ENCODE data around the gene SIRPB1. TPM values are rescaled to one million over a fixed set of nuclear protein-coding genes. Genes with fewer than 3 reads are reported as not detected.

Gene SIRPB1
- total RNA-seq, 2 donors from 2014 or later = 1.4 to 8.5 TPM

GRCh38 chr20:1664911-1665310 lies 45.1 kb upstream of the SIRPB1 start:
- no peak for TF ChIP-seq CTCF (IDR thresholded peaks at IDR 0.05)
- Histone ChIP-seq H3K27me3 (replicated peaks; ENCODE audit: insufficient read depth) (no peaks in the 10 kb centered on the region), H3K9me3 (no peaks in the 10 kb centered on the region), H3K4me1 (ENCODE audit: control insufficient read depth in 1 of 2, low read depth in 2 of 2) (no peaks in the 10 kb centered on the region), H3K4me3 (no peak overlapping the region), H3K27ac (no peak overlapping the region), H3K36me3 (no peaks in the 10 kb centered on the region)
- DNase-seq (ENCODE audit: low spot score) (no peak), ATAC-seq (ENCODE audit: insufficient number of reproducible peaks, low FRiP score, low read depth) (no peak)

GRCh38 chr20:1663917-1664316 lies 44.1 kb upstream of the SIRPB1 start:
- H3K4me3 ChIP-seq = no peak overlapping the region
- H3K9me3 ChIP-seq = no peaks in the 10 kb centered on the region
- no peak for ATAC-seq (ENCODE audit: insufficient number of reproducible peaks, low FRiP score, low read depth)
- no peaks in the 10 kb centered on the region for H3K27me3 ChIP-seq (replicated peaks; ENCODE audit: insufficient read depth)
- DNase-seq (ENCODE audit: low spot score) = no peak
- no peaks in the 10 kb centered on the region for H3K36me3 ChIP-seq
- no peak for TF ChIP-seq CTCF (IDR thresholded peaks at IDR 0.05)
- no peaks in the 10 kb centered on the region for H3K4me1 ChIP-seq (ENCODE audit: control insufficient read depth in 1 of 2, low read depth in 2 of 2)
- H3K27ac ChIP-seq = no peak overlapping the region

GRCh38 chr20:1661542-1662299 lies 41.9 kb upstream of the SIRPB1 start:
- Histone ChIP-seq H3K27me3 (replicated peaks; ENCODE audit: insufficient read depth) (no peaks in the 10 kb centered on the region), H3K36me3 (no peaks in the 10 kb centered on the region), H3K4me1 (ENCODE audit: control insufficient read depth in 1 of 2, low read depth in 2 of 2) (no peaks in the 10 kb centered on the region), H3K4me3 (no peak overlapping the region), H3K27ac (no peak overlapping the region), H3K9me3 (no peaks in the 10 kb centered on the region)
- DNase-seq (ENCODE audit: low spot score) (no peak), ATAC-seq (ENCODE audit: insufficient number of reproducible peaks, low FRiP score, low read depth) (no peak)
- TF ChIP-seq CTCF (IDR thresholded peaks at IDR 0.05) = no peak

- Histone ChIP-seq H3K27me3 (replicated peaks; ENCODE audit: insufficient read depth) (no peaks in the 10 kb centered on the region), H3K9me3 (no peaks in the 10 kb centered on the region), H3K27ac (no peak overlapping the region), H3K36me3 (no peaks in the 10 kb centered on the region), H3K4me1 (ENCODE audit: control insufficient read depth in 1 of 2, low read depth in 2 of 2) (no peaks in the 10 kb centered on the region), H3K4me3 (no peak overlapping the region)
- no peak for ATAC-seq (ENCODE audit: insufficient number of reproducible peaks, low FRiP score, low read depth)
- DNase-seq (ENCODE audit: low spot score) = no peak
- no peak for TF ChIP-seq CTCF (IDR thresholded peaks at IDR 0.05)
These were observed 40.4 kb upstream of the SIRPB1 start for GRCh38 chr20:1660246-1660645.

- DNase-seq (ENCODE audit: low spot score) = no peak
- no peak for TF ChIP-seq CTCF (IDR thresholded peaks at IDR 0.05)
- no peak within 1 kb of the TSS for H3K27ac ChIP-seq
These were observed 37.9 kb upstream of the SIRPB1 start, which contains the start of gene SIRPG for GRCh38 chr20:1657556-1658334. Gene SIRPG (minus strand): TSS chr20:1657779. CDS start chr20:1657714, 65 bp downstream.

More at GRCh38 chr20:1657556-1658334, 37.9 kb upstream of the SIRPB1 start, which contains the start of gene SIRPG:
- Histone ChIP-seq H3K27me3 (replicated peaks; ENCODE audit: insufficient read depth) (no peaks in the 10 kb centered on the region), H3K9me3 (no peaks in the 10 kb centered on the region), H3K4me1 (ENCODE audit: control insufficient read depth in 1 of 2, low read depth in 2 of 2) (no peaks in the 10 kb centered on the region), H3K36me3 (no peaks in the 10 kb centered on the region), H3K4me3 (no peak within 1 kb of the TSS)
- no peak for ATAC-seq (ENCODE audit: insufficient number of reproducible peaks, low FRiP score, low read depth)

Data from thoracic aorta (tissue), 2 donors.